ENCODE data around the gene CPNE1.

CPNE1 gene

DNA sequence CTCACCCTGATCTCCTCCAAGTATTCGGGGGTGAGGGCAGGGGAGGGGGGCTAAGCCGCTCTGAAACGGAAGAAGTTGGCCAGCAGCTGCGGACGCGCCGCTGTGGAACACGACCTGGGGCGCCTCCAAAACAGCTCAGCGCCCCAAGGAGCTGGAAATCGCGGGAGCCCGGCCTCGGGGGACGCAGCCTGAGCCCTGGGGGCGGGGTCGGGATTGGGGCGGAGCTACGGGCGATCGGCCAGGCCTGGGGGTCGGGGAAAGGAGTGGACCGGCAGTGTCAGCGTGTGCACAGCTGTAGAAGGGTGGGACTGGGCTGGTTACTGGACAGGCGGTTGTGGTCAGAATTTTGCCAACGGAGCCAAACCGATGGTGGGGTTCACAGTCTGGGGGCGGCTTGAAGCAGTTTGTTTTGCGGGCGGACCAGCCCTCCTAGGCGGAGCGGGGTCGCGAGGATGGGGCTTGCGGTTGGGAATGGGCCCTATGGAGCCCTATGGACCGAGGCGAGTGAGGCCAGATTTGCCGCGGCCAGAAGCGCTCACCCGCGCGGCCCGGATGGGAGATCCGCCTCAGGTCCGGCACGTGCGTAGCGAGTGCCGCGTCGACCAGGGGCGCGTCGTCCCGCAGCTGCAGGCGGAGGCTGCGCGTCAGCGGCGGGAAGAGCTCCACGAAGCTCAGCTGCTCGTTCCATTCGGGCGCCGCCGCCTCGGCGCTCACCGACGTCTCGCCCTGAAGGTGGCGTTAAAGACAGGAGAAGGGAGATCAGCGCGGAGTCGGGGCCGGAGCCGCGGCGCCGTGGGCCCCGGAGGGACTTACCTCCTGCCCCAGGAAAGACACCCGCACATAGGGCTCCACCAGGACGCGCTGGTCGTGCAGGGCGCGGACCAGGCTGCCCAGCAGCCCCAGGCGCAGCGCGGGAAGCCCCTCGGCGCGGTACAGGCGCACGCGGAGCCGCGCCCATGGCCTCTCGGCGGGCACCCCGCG lies 63.4 kb downstream of the CPNE1 start:
- peak; percentile 59 to 69 for DNase-seq (ENCODE audit: low read depth in 1 of 2, low spot score in 1 of 2)

- DNase-seq (ENCODE audit: low read depth in 1 of 2, low spot score in 1 of 2): no peak
These were observed 64.3 kb downstream of the CPNE1 start for GRCh38 chr20:35600176-35600992.

- DNase-seq (ENCODE audit: low read depth in 1 of 2, low spot score in 1 of 2): no peak
These were observed 65.0 kb downstream of the CPNE1 start for GRCh38 chr20:35599776-35600120.

DNA sequence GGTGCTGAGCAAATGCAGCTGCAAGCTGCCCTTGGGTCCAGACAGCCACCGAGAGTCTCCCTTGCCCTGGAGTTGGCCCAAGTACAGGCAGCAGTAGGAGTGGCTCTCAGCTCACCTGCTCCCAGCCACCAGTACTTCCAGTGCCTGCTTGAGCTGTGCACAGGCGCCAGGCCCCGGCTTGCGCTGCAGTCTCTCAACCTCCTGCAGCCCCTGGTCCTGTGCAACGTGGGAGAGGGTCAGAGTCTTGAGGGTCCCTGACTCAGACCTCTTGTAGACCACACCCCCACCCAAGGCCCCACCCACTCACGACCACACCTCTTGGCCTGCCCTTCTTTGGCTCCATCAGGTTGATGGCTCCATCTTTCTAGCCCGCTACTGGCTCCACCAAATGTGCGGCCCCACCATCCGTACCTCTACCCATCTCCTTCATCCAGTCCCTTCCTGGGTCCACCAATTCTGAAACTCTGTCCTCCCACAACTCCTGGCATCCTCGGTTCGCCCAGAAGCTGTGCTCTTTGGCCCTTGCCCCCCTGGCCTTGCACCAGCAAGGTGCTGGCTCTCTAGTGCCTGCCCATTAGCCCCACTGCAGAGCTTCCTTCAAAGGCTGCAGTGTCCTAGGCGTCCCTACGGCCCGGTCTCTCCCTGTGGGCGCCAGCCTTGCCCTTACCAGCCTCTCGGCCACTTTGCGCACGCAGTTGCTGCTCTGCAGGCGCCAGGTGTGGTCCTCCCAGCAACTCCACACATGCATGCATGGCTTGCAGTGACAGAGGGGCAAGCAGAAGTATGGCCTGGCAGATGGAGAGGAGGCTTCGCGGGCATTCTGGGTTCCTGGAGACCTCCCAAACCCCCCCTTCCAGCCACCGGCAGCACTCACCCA lies 65.6 kb downstream of the CPNE1 start:
- DNase-seq (ENCODE audit: low read depth in 1 of 2, low spot score in 1 of 2): no peak

DNA sequence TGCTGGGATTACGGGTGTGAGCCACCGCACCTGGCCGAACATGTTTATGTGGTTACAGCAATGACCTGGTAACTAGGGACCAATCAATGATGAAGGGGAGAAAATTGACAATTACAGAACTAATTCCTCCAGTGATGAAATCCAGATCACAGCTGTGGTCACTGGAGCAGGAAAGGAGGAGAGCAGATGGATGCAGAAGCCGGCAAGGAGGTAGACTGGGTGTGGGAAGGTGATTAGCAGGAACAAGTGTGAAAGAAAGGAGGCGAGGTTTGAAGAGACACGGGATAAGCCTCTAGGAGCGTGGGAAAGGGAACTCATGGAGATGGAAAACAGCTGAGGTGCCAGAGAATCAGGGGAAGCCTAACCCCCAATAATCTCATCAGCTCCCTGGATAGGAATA lies 66.2 kb downstream of the CPNE1 start:
- DNase-seq (ENCODE audit: low read depth in 1 of 2, low spot score in 1 of 2): no peak

- DNase-seq (ENCODE audit: low read depth in 1 of 2, low spot score in 1 of 2): no peak
These were observed 67.5 kb downstream of the CPNE1 start for GRCh38 chr20:35597186-35597585.

DNA sequence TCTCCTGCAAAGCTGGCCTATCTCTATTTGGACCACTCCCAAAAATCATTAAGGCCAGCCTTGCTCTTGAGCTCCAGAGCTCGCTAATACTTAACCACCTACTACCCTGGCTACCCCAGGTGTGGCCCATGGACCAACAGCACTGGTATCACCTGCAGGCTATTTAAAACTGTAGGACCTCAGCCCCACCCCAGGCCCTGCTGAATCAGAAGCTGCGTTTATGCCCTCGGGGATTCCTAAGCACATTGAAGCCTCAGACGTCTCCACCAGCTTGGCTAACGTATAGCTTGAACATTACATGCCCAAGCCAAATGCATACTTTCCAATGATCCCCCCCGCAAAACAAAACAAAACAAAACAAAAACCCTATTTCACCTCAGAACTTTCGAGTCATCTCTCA lies 68.8 kb downstream of the CPNE1 start:
- DNase-seq (ENCODE audit: low read depth in 1 of 2, low spot score in 1 of 2): no peak

- DNase-seq (ENCODE audit: low read depth in 1 of 2, low spot score in 1 of 2): no peak
These were observed 69.2 kb downstream of the CPNE1 start for GRCh38 chr20:35595456-35595855.

GRCh38 chr20:35592339-35592974 lies 72.2 kb downstream of the CPNE1 start:
- no peak for DNase-seq (ENCODE audit: low read depth in 1 of 2, low spot score in 1 of 2)

DNA sequence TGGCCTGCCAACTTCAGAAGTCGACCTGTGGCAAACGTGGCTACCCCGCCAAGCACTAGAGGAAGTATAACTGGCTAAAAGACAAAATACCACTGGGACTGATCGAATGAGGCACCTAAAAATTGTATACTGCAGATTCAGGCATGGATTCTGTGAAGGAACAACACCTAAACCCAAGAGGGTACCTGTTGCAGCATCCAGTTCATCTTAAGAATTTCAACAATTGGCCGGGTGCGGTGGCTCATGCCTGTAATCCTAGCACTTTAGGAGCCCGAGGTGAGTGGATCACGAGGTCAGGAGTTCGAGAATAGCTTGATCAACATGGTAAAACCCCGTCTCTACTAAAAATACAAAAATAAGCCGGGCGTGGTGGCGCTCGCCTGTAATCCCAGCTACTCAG lies 76.3 kb downstream of the CPNE1 start:
- no peak for DNase-seq (ENCODE audit: low read depth in 1 of 2, low spot score in 1 of 2)

- no peak for DNase-seq (ENCODE audit: low read depth in 1 of 2, low spot score in 1 of 2)
These were observed 77.3 kb downstream of the CPNE1 start for GRCh38 chr20:35587436-35587835.

- no peak for DNase-seq (ENCODE audit: low read depth in 1 of 2, low spot score in 1 of 2)
These were observed 77.8 kb downstream of the CPNE1 start for GRCh38 chr20:35586751-35587425.

DNA sequence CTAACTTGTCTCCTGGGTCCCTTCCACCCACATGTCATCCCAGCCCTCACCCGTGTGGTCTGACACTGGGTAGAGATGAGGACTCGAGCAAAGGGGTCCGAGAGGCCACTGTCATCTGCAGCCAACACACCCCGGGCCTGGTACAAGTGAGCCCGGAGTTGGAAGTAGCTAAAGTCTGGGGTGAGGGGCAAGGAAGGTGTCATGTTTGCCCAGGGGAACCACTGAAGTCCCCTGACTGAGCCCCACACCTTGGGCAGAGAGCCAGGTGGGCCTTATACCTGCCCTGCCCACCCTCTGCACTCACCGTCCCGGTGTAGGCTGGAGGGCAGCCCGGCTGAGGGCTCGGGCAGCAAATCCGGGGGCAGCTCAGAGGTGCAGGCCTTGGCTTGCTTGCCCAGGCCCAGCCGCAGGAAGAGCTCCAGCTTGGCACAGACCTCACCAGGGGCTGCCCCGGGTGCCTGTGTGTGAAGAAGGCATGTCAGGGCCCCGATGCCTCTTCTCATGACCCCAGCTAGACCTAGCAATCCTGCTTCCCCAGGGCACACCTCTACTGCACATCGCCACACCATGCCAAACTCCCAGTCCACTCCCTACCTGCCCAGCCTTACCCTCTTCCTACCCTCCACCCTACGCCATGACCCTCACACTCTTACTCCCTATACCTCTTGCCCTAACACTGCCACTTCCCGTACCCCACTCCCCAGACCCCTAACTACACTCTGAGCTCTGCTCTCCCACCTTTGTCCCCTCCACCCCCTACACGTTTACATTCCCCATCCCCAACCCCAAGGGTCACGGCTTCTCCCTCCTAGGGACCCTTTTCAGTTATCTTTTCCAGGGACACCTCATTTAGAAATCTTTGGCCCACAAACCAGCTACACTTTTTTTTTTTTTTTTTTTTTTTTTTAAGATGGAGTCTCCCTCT lies 80.8 kb downstream of the CPNE1 start:
- DNase-seq (ENCODE audit: low read depth in 1 of 2, low spot score in 1 of 2): no peak

- no peak for DNase-seq (ENCODE audit: low read depth in 1 of 2, low spot score in 1 of 2)
These were observed 81.8 kb downstream of the CPNE1 start for GRCh38 chr20:35582741-35583404.

DNA sequence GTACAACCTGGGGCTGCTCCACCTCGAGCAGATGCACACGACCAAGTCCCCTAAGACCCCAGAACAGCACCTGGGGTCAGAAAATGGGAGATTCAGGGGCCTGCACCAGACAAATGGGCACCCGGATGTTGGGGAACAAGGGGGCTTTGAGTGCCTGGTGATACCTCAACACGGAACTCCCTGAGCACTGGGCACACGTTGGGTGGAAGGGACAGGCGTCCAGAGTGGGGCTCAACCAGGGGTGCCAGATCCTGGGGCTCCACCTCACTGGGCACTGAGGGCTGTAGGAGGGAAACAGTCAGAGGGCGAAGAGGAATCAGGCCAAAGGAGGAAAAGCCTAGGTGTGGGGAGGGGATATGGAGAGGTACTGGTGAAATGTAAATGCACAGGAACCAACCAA lies 82.6 kb downstream of the CPNE1 start:
- DNase-seq (ENCODE audit: low read depth in 1 of 2, low spot score in 1 of 2): no peak

- DNase-seq (ENCODE audit: low read depth in 1 of 2, low spot score in 1 of 2): no peak
These were observed 85.5 kb downstream of the CPNE1 start for GRCh38 chr20:35579196-35579595.

- no peak for DNase-seq (ENCODE audit: low read depth in 1 of 2, low spot score in 1 of 2)
These were observed 86.2 kb downstream of the CPNE1 start for GRCh38 chr20:35578469-35578868.

GRCh38 chr20:35576816-35577215 lies 87.9 kb downstream of the CPNE1 start:
- no peak for DNase-seq (ENCODE audit: low read depth in 1 of 2, low spot score in 1 of 2)

All from activated T-helper 1 cell treated with anti-CD3 and anti-CD28 coated beads, Interleukin-2, amount 50 U/mL, for 16 hours (primary cell).